Putamen (tissue), 1 donor: ENCODE measurements around the gene RNFT2.

Experiments used
- DNase-seq: peaks from one replicate; pipeline ENCODE4 v3.0.0-alpha.2; 2016; ENCODE audit warnings: low spot score

RNFT2 gene

GRCh38 chr12:116835484-116835883 is 97.4 kb downstream of the RNFT2 start:
- no peak for DNase-seq

- DNase-seq: no peak
Measured at GRCh38 chr12:116837097-116837496, 99.0 kb downstream of the RNFT2 start.

GRCh38 chr12:116838365-116838764 is 100.2 kb downstream of the RNFT2 start:
- peak; percentile 55 for DNase-seq

- DNase-seq: no peak
Measured at GRCh38 chr12:116839287-116839830, 101.2 kb downstream of the RNFT2 start.

GRCh38 chr12:116843085-116843484 is 105.0 kb downstream of the RNFT2 start:
- no peak for DNase-seq

- DNase-seq: no peak
Measured at GRCh38 chr12:116849216-116849615, 111.1 kb downstream of the RNFT2 start.

GRCh38 chr12:116852303-116852702 is 114.2 kb downstream of the RNFT2 start:
- no peak for DNase-seq

- no peak for DNase-seq
Measured at GRCh38 chr12:116853507-116853906, 115.4 kb downstream of the RNFT2 start.

GRCh38 chr12:116855744-116856470 is 117.8 kb downstream of the RNFT2 start:
- DNase-seq: no peak

GRCh38 chr12:116856729-116857128 is 118.6 kb downstream of the RNFT2 start:
- DNase-seq: no peak

- no peak for DNase-seq
Measured at GRCh38 chr12:116859079-116859478, 121.0 kb downstream of the RNFT2 start.

- no peak for DNase-seq
Measured at GRCh38 chr12:116860263-116860662, 122.1 kb downstream of the RNFT2 start.

GRCh38 chr12:116861320-116861719 is 123.2 kb downstream of the RNFT2 start:
- no peak for DNase-seq

GRCh38 chr12:116862167-116862566 is 124.1 kb downstream of the RNFT2 start:
- DNase-seq: no peak

GRCh38 chr12:116863275-116863767 is 125.2 kb downstream of the RNFT2 start:
- no peak for DNase-seq

GRCh38 chr12:116864371-116865160 is 126.5 kb downstream of the RNFT2 start:
- no peak for DNase-seq

GRCh38 chr12:116867523-116867922 is 129.4 kb downstream of the RNFT2 start:
- DNase-seq: no peak

GRCh38 chr12:116870306-116870705 is 132.2 kb downstream of the RNFT2 start:
- DNase-seq: no peak

GRCh38 chr12:116874324-116874995 is 136.3 kb downstream of the RNFT2 start:
- no peak for DNase-seq

- no peak for DNase-seq
Measured at GRCh38 chr12:116876151-116876869, 138.2 kb downstream of the RNFT2 start.
